GM10248 (cell line): ENCODE data around the gene PADI4.
"Not testable (repeated sequence)": the region's sequence is repeated elsewhere in the genome, so short reads cannot be mapped to it uniquely, and the experiment has no call there.

Source experiments
- CTCF ChIA-PET: fragments of 300-600 bp; sonication (Branson Sonifier 250); formaldehyde crosslinking; extraction: SDS; loops from one replicate; lab custom pipeline; 2021; ENCODE audit warnings: antibody characterized with exemption; lab: Yijun Ruan, JAX
- POLR2A ChIA-PET: fragments of 350-650 bp; sonication (Branson Sonifier 250); formaldehyde crosslinking; extraction: SDS; loops from one replicate; lab custom pipeline; 2020; ENCODE audit warnings: antibody characterized with exemption; lab: Yijun Ruan, JAX
- DNase-seq: peaks from one replicate; pipeline ENCODE4 v3.0.0; 2012; ENCODE audit errors: extremely low spot score
- TF ChIP-seq, protein P1 (sequence below): IDR thresholded peaks from 2 replicates; pipeline ENCODE4 v1.5.1; 2012; ENCODE audit warnings: mild to moderate bottlenecking, low read depth; ENCODE audit errors: extremely low read depth, missing control alignments, control extremely low read depth

PADI4 gene

DNA sequence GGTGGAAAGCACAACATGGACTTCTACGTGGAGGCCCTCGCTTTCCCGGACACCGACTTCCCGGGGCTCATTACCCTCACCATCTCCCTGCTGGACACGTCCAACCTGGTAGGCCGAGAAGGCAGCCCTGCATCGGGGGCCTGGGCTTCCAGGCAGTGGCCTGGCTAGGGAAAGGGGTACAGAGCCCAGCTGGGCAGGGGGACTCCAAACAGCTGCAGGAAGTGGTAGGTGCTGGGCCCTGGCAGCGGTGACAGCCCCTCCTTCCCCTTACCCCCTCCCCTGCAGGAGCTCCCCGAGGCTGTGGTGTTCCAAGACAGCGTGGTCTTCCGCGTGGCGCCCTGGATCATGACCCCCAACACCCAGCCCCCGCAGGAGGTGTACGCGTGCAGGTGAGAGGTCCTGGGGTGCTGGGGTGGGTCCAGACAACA, 34.0 kb downstream of the PADI4 start:
- POLR2A ChIA-PET, result interaction anchor here (0.6 kb wide), 1 partner anchor 9 kb away, joined by 3 read pairs; no protein-coding TSS in a partner anchor

GRCh38 chr1:17345506-17345905, 37.5 kb downstream of the PADI4 start:
- CTCF ChIA-PET, result interaction anchor here (1.6 kb wide), 1 partner anchor 10 kb away, joined by 3 read pairs; no protein-coding TSS in a partner anchor
- POLR2A ChIA-PET, DNase-seq: not testable (repeated sequence)

More for the DNA sequence above, 34.0 kb downstream of the PADI4 start:
- DNase-seq, result no peak
- TF ChIP-seq, protein P1, sequence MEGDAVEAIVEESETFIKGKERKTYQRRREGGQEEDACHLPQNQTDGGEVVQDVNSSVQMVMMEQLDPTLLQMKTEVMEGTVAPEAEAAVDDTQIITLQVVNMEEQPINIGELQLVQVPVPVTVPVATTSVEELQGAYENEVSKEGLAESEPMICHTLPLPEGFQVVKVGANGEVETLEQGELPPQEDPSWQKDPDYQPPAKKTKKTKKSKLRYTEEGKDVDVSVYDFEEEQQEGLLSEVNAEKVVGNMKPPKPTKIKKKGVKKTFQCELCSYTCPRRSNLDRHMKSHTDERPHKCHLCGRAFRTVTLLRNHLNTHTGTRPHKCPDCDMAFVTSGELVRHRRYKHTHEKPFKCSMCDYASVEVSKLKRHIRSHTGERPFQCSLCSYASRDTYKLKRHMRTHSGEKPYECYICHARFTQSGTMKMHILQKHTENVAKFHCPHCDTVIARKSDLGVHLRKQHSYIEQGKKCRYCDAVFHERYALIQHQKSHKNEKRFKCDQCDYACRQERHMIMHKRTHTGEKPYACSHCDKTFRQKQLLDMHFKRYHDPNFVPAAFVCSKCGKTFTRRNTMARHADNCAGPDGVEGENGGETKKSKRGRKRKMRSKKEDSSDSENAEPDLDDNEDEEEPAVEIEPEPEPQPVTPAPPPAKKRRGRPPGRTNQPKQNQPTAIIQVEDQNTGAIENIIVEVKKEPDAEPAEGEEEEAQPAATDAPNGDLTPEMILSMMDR, result no peak
- CTCF ChIA-PET, result no interaction called here

GRCh38 chr1:17346046-17346789, 38.2 kb downstream of the PADI4 start:
- CTCF ChIA-PET, result interaction anchor here (1.6 kb wide), 1 partner anchor 10 kb away, joined by 3 read pairs; no protein-coding TSS in a partner anchor
- POLR2A ChIA-PET, result no interaction called here
- TF ChIP-seq, protein P1, result no peak
- no peak for DNase-seq

GRCh38 chr1:17347769-17348592, 40.0 kb downstream of the PADI4 start:
- ChIA-PET CTCF (no interaction called here), POLR2A (no interaction called here)
- DNase-seq, result no peak
- TF ChIP-seq, protein P1, result no peak

DNA sequence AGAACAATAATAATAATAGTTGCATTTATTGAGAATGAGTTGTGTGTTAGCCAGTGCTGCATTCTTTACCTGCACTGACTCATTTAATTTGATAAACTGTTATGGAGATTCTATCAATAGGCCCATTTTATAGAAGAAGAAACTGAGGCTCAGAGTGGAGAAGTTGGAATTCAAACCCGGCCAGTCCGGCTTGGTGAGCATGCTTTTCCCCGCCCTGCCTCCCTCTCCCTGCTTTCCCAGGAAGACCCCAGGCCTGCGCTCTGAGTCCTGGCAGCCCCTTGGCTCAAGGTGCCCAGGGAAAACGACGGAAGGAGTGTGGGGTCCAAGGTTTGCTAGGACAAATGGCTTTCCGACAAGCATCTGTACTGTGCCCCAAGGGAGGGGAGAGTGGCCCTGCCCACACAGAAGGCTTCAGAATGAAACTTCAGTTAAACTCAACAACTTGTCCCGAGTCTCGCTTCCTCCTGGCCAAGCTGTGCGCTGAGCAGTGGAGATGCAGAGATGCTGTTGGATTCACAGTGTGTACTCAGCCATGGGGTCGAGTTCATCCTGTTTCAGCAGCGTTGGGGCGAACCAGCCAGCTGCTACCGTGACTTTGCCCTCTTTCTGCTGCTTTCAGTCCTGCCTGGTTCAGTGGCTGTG, 40.7 kb downstream of the PADI4 start:
- TF ChIP-seq, protein P1, result no peak
- ChIA-PET POLR2A (no interaction called here), CTCF (no interaction called here)
- DNase-seq, result peak; percentile 69

GRCh38 chr1:17350083-17350482, 42.1 kb downstream of the PADI4 start:
- CTCF ChIA-PET, result interaction anchor here (0.8 to 1.0 kb wide), 2 partner anchors 11 to 13 kb away, joined by 3 read pairs; no protein-coding TSS in a partner anchor
- POLR2A ChIA-PET, result no interaction called here
- no peak for DNase-seq
- TF ChIP-seq, protein P1, result no peak
